Cardiac muscle cell (in vitro differentiated cells and primary cell): ENCODE measurements around the gene COL9A3. TPM values are rescaled to one million over a fixed set of nuclear protein-coding genes. Genes with fewer than 3 reads are reported as not detected.

Source experiments
- DNase-seq, 2 donors: peaks; one replicate each; pipeline versions ENCODE4 v3.0.0 to v3.0.0-alpha.2; 2010 to 2017; ENCODE audit warnings: low read depth in 1 of 2, low spot score in 1 of 2
- H3K27ac ChIP-seq: fragments of 200-600 bp; sonication (generic); 2 replicates; pipeline ENCODE4 v1.5.1; 2016
- H3K27me3 ChIP-seq: fragments of 200-600 bp; sonication (generic); 2 replicates; pipeline ENCODE4 v1.6.0; 2016; ENCODE audit warnings: control low read depth
- H3K36me3 ChIP-seq: fragments of 200-600 bp; sonication (generic); 2 replicates; pipeline ENCODE4 v1.5.1; 2016; ENCODE audit warnings: control low read depth
- H3K4me1 ChIP-seq: fragments of 200-600 bp; sonication (generic); 2 replicates; pipeline ENCODE4 v1.8.1; 2017; ENCODE audit warnings: low read depth, mild to moderate bottlenecking, mixed run types
- H3K4me3 ChIP-seq: fragments of 200-600 bp; sonication (generic); 2 replicates; pipeline ENCODE4 v1.5.1; 2016; ENCODE audit warnings: mild to moderate bottlenecking
- H3K9me3 ChIP-seq: fragments of 200-600 bp; sonication (generic); 2 replicates; pipeline ENCODE4 v1.5.1; 2017; ENCODE audit warnings: low read depth, mild to moderate bottlenecking, control low read depth
- CTCF ChIP-seq: IDR thresholded peaks from 2 replicates; pipeline ENCODE4 v1.5.1; 2012; ENCODE audit warnings: low read depth, mild to moderate bottlenecking, low read length
- polyA plus RNA-seq: library from polyadenylated mRNA; unstranded; fragments of >200 nt; fragmentation: Nextera tagmentation; extraction: Ambion mirVana; gene quantifications from 2 replicates; pipeline ENCODE4 v1.2.1, GENCODE V29; 2016
- total RNA-seq: library from RNA; depleted of rRNA; stranded (reverse); fragments of >200 nt; gene quantifications from 2 replicates; pipeline ENCODE4 v1.2.3, GENCODE V29; 2016

The COL9A3 gene
- total and polyA plus RNA-seq, 2 experiments from 2014 or later, result 6.4 to 10.3 TPM

- no peak for TF ChIP-seq CTCF
Observed at GRCh38 chr20:62829231-62830230, 12.7 kb downstream of the COL9A3 start.

GRCh38 chr20:62830251-62830650 lies 13.4 kb downstream of the COL9A3 start:
- no peak overlapping the region for H3K27ac ChIP-seq
- no peaks in the 10 kb centered on the region for H3K9me3 ChIP-seq
- no peaks in the 10 kb centered on the region for H3K36me3 ChIP-seq
- H3K4me1 ChIP-seq, result no peaks in the 10 kb centered on the region
- no peaks in the 10 kb centered on the region for H3K27me3 ChIP-seq
- no peak overlapping the region for H3K4me3 ChIP-seq
- DNase-seq, result no peak
- TF ChIP-seq CTCF, result no peak

More at GRCh38 chr20:62829231-62830230, 12.7 kb downstream of the COL9A3 start:
- Histone ChIP-seq H3K4me1 (peaks cover 3% of the 10 kb centered on the region), H3K27ac (no peak overlapping the region), H3K9me3 (no peaks in the 10 kb centered on the region), H3K27me3 (no peaks in the 10 kb centered on the region), H3K4me3 (no peak overlapping the region), H3K36me3 (no peaks in the 10 kb centered on the region)
- DNase-seq, result no peak

GRCh38 chr20:62830821-62831220 lies 14.0 kb downstream of the COL9A3 start:
- H3K9me3 ChIP-seq, result no peaks in the 10 kb centered on the region
- no peak overlapping the region for H3K4me3 ChIP-seq
- no peaks in the 10 kb centered on the region for H3K4me1 ChIP-seq
- no peak for TF ChIP-seq CTCF
- H3K36me3 ChIP-seq, result no peaks in the 10 kb centered on the region
- no peak overlapping the region for H3K27ac ChIP-seq
- no peaks in the 10 kb centered on the region for H3K27me3 ChIP-seq
- DNase-seq, result no peak

- no peak for DNase-seq
- Histone ChIP-seq H3K9me3 (no peaks in the 10 kb centered on the region), H3K27me3 (no peaks in the 10 kb centered on the region), H3K4me3 (no peak overlapping the region), H3K27ac (no peak overlapping the region), H3K36me3 (no peaks in the 10 kb centered on the region), H3K4me1 (no peaks in the 10 kb centered on the region)
- TF ChIP-seq CTCF, result no peak
Observed at GRCh38 chr20:62831361-62831788, 14.5 kb downstream of the COL9A3 start.

GRCh38 chr20:62831854-62832211 lies 15.0 kb downstream of the COL9A3 start:
- Histone ChIP-seq H3K9me3 (no peaks in the 10 kb centered on the region), H3K27me3 (no peaks in the 10 kb centered on the region), H3K27ac (no peak overlapping the region), H3K4me3 (no peak overlapping the region), H3K4me1 (no peaks in the 10 kb centered on the region), H3K36me3 (no peaks in the 10 kb centered on the region)
- no peak for TF ChIP-seq CTCF
- DNase-seq, result no peak
